22Rv1 (cell line): ENCODE measurements around the gene KIF3B.

ENCODE experiments used
- CTCF ChIP-seq: fragments of 450-650 bp; IDR thresholded peaks from 2 replicates; pipeline ENCODE4 v1.5.1; 2017; ENCODE audit warnings: mild to moderate bottlenecking
- ZFX ChIP-seq: fragments of 450-650 bp; IDR thresholded peaks from 2 replicates; pipeline ENCODE4 v1.6.1; 2017; ENCODE audit warnings: antibody characterized with exemption, borderline replicate concordance

DNA sequence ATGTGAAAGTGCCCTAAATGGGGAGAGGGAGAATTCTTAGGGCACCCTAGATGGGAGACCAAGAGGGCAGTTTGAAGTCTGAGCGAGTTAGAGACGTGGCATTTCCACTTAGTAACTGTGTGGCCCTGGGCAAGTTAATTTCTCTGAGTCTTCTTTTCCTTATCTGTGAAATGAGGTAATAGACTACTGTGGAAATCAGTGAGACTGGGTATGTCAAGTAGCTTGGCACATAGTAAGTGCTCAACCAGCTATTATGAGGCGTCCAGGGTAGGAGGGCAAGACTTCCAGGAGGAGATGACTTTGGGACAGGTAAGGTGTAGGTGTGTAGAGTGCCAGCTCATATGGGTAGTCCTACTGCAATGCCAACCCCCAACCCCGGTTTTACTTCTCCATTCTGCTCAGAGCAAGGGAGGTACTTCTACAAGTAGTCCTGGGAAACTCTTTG, 770 bp downstream of the KIF3B start:
- no peak for TF ChIP-seq ZFX
- no peak for TF ChIP-seq CTCF
